HCT116 (cell line): ENCODE measurements around the gene GPC4. TPM values are rescaled to one million over a fixed set of nuclear protein-coding genes. Genes with fewer than 3 reads are reported as not detected.

Experiments
- ATAC-seq: fragments of 200-7000 bp; cut with Tn5 transposase; 2 replicates; pipeline ENCODE4 v1.9.1; 2020; ENCODE audit warnings: mild to moderate bottlenecking, moderate library complexity
- BruUV-seq: library from RNA; stranded (reverse); fragments of 400-500 nt; replicated peaks from 2 replicates; lab custom pipeline; 2021; lab: Mats Ljungman, UMichigan
- CTCF ChIA-PET: fragments of 300-600 bp; sonication (Branson Sonifier 250); formaldehyde crosslinking; loops from one replicate; lab custom pipeline; 2021; ENCODE audit warnings: antibody characterized with exemption; lab: Charles Lee
- POLR2A ChIA-PET: fragments of 300-600, 350-600 bp; sonication (Branson Sonifier 250); formaldehyde crosslinking; loops from one replicate; lab custom pipeline; 2021; ENCODE audit warnings: antibody characterized with exemption; lab: Charles Lee
- RAD21 ChIA-PET, 2 experiments: fragments of 300-600 bp; sonication (Branson Sonifier 250); formaldehyde crosslinking; loops; one replicate each; lab custom pipeline; 2023; ENCODE audit warnings: low total read pairs in 2 of 2; ENCODE audit not compliant: uncharacterized antibody in 2 of 2, unreplicated experiment in 2 of 2, low non-redundant PET in 1 of 2; lab: Charles Lee
- DNase-seq: peaks from one replicate; pipeline ENCODE4 v3.0.0-alpha.2; 2010; ENCODE audit warnings: low read depth, low spot score
- H2AFZ ChIP-seq: fragments of 200-600 bp; shearing (Covaris generic), sonication (generic); 2 replicates; pipeline ENCODE4 v1.6.1; 2017; ENCODE audit warnings: low read depth, mixed run types, mixed read lengths, antibody characterized with exemption, low read length; ENCODE audit not compliant: poor library complexity, severe bottlenecking
- H3K27ac ChIP-seq: 2 replicates; pipeline ENCODE4 v1.5.1; 2012; ENCODE audit warnings: low read depth, low read length
- H3K27me3 ChIP-seq: fragments of 200-600 bp; sonication (generic); 2 replicates; pipeline ENCODE4 v1.6.1; 2016; ENCODE audit warnings: mixed run types, low read length, mixed read lengths; ENCODE audit not compliant: insufficient read depth
- H3K36me3 ChIP-seq, 2 experiments: fragments of 200-500 bp in 1 of 2; fragments of 200-600 bp in 1 of 2; sonication (Bioruptor generic) in 1 of 2; sonication (generic) in 1 of 2; 2 replicates each; pipeline versions ENCODE4 v1.5.1 to v1.6.1; 2014 to 2016; ENCODE audit warnings: low read length in 2 of 2, inconsistent platforms in 1 of 2, mixed read lengths in 1 of 2, mixed run types in 1 of 2; ENCODE audit not compliant: insufficient read depth in 2 of 2, control insufficient read depth in 1 of 2
- H3K4me1 ChIP-seq, 2 experiments: fragments of 200-600 bp in 1 of 2; sonication (generic) in 1 of 2; 2 replicates each; pipeline versions ENCODE4 v1.5.1 to v1.6.1; 2012 to 2017; ENCODE audit warnings: low read length in 2 of 2, inconsistent platforms in 1 of 2, mild to moderate bottlenecking in 1 of 2, mixed read lengths in 1 of 2, mixed run types in 1 of 2, moderate library complexity in 1 of 2; ENCODE audit not compliant: insufficient read depth in 2 of 2, control insufficient read depth in 1 of 2
- H3K4me2 ChIP-seq: fragments of 200-600 bp; sonication (generic); 2 replicates; pipeline ENCODE4 v1.6.1; 2017; ENCODE audit warnings: mixed run types, low read length, mixed read lengths
- H3K4me3 ChIP-seq, 2 experiments: fragments of 200-600 bp in 1 of 2; sonication (generic) in 1 of 2; replicated peaks in 1 of 2; 2 replicates each; pipeline ENCODE4 v1.5.1; 2011 to 2016; ENCODE audit warnings: low read length in 2 of 2, control low read depth in 1 of 2, low read depth in 1 of 2, mild to moderate bottlenecking in 1 of 2, mixed read lengths in 1 of 2, mixed run types in 1 of 2
- H3K79me2 ChIP-seq: fragments of 200-600 bp; sonication (generic); 2 replicates; pipeline ENCODE4 v1.6.1; 2017; ENCODE audit warnings: mild to moderate bottlenecking, mixed run types, low read length, moderate library complexity, mixed read lengths; ENCODE audit not compliant: insufficient read depth
- H3K9ac ChIP-seq: fragments of 200-600 bp; sonication (generic); 2 replicates; pipeline ENCODE4 v1.6.1; 2016; ENCODE audit warnings: low read length, mixed read lengths
- H3K9me2 ChIP-seq: fragments of 200-600 bp; sonication (generic), shearing (Covaris generic); 2 replicates; pipeline ENCODE4 v1.6.1; 2017; ENCODE audit warnings: mixed run types, mild to moderate bottlenecking, moderate library complexity; ENCODE audit not compliant: insufficient read depth
- H3K9me3 ChIP-seq, 2 experiments: fragments of 200-500 bp in 1 of 2; fragments of 200-600 bp in 1 of 2; sonication (Bioruptor generic) in 1 of 2; sonication (generic) in 1 of 2; 2 replicates each; pipeline ENCODE4 v1.6.1; 2014 to 2017; ENCODE audit warnings: low read length in 2 of 2, mixed read lengths in 2 of 2, inconsistent platforms in 1 of 2, low read depth in 1 of 2, mild to moderate bottlenecking in 1 of 2, mixed run types in 1 of 2, moderate library complexity in 1 of 2; ENCODE audit not compliant: control insufficient read depth in 1 of 2, insufficient read depth in 1 of 2
- H4K20me1 ChIP-seq: fragments of 200-600 bp; sonication (generic), shearing (Covaris generic); 2 replicates; pipeline ENCODE4 v1.6.1; 2017; ENCODE audit warnings: mixed run types, mild to moderate bottlenecking, moderate library complexity; ENCODE audit not compliant: insufficient read depth
- CBX3 ChIP-seq: IDR thresholded peaks from 2 replicates; pipeline ENCODE4 v1.6.1; 2012; ENCODE audit warnings: low read depth
- EGR1 ChIP-seq: IDR thresholded peaks from 2 replicates; pipeline ENCODE4 v1.6.1; 2012; ENCODE audit warnings: low read depth
- EZH2 ChIP-seq: fragments of 200-600 bp; sonication (generic); IDR thresholded peaks from 2 replicates; pipeline ENCODE4 v1.6.1; 2017; ENCODE audit warnings: antibody characterized with exemption, mixed run types
- EZH2phosphoT487 ChIP-seq: fragments of 200-600 bp; IDR thresholded peaks from 2 replicates; pipeline ENCODE4 v1.6.1; 2018; ENCODE audit warnings: antibody characterized with exemption, borderline replicate concordance
- FOSL1 ChIP-seq: IDR thresholded peaks from 2 replicates; pipeline ENCODE4 v1.6.1; 2012; ENCODE audit warnings: low read depth
- POLR2AphosphoS5 ChIP-seq: IDR thresholded peaks from 2 replicates; pipeline ENCODE4 v1.6.1; 2011; ENCODE audit warnings: mild to moderate bottlenecking, low read depth, low read length, moderate library complexity
- RAD21 ChIP-seq: IDR thresholded peaks from 2 replicates; pipeline ENCODE4 v1.6.1; 2012; ENCODE audit warnings: low read depth, mild to moderate bottlenecking
- SIN3A ChIP-seq: IDR thresholded peaks from 2 replicates; pipeline ENCODE4 v1.6.1; 2012; ENCODE audit warnings: low read depth
- SP1 ChIP-seq: IDR thresholded peaks from 2 replicates; pipeline ENCODE4 v1.6.1; 2012; ENCODE audit warnings: low read depth
- SRF ChIP-seq: IDR thresholded peaks from 2 replicates; pipeline ENCODE4 v1.6.1; 2012; ENCODE audit warnings: low read depth
- YY1 ChIP-seq: IDR thresholded peaks from 2 replicates; pipeline ENCODE4 v1.6.1; 2011; ENCODE audit warnings: low read length, low read depth, moderate library complexity, mild to moderate bottlenecking; ENCODE audit not compliant: insufficient replicate concordance; ENCODE audit errors: extremely low read depth
- ZNF274 ChIP-seq: fragments of 200-500 bp; sonication (Bioruptor generic); IDR thresholded peaks from 2 replicates; pipeline ENCODE4 v1.6.1; 2014; ENCODE audit warnings: mild to moderate bottlenecking, low read depth, low read length, inconsistent platforms
- intact Hi-C: fragments of 100-400 bp; cut with micrococcal nuclease; formaldehyde crosslinking; loops from 2 replicates; pipeline ENCODE4 v1.10.0; 2022
- total RNA-seq: library from RNA; stranded (reverse); gene quantifications from one replicate; pipeline ENCODE4 v1.2.1, GENCODE V29; 2021; ENCODE audit not compliant: unreplicated experiment
- TF ChIP-seq, protein P1 (sequence below): IDR thresholded peaks from 2 replicates; pipeline ENCODE4 v1.6.1; 2012; ENCODE audit warnings: low read depth

Gene GPC4
- total RNA-seq, 1 experiment from 2014 or later: 9.7 TPM

DNA sequence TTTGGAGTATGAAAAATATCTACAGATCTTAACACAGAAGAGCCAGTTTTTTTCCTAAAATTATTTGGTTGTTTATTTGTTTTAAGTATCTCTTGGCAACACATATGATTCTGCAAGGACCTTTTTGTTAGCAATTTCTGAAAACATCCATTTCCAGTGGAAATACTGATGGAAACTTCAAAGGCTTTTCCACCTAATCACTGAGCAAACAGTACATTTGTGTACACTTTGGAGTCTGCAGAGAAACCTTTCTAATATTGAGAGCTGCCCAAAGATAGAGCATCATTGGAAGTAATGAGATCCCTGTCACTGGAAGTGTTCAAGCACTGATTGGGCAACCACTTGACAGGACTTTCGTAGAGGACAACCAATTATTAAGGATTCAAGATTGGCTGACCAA is 127.4 kb downstream of the GPC4 start:
- no peak for DNase-seq
- ATAC-seq: no peak
- Histone ChIP-seq H3K4me1 (no peaks in the 10 kb centered on the region), H3K36me3 (no peaks in the 10 kb centered on the region), H3K27me3 (no peaks in the 10 kb centered on the region), H3K27ac (no peak overlapping the region), H2AFZ (no peak overlapping the region), H3K4me2 (no peak overlapping the region), H4K20me1 (no peaks in the 10 kb centered on the region), H3K79me2 (no peaks in the 10 kb centered on the region), H3K9me3 (no peaks in the 10 kb centered on the region), H3K9me2 (no peaks in the 10 kb centered on the region), H3K4me3 (no peak overlapping the region), H3K9ac (no peak overlapping the region)
- no peak for TF ChIP-seq RAD21
- TF ChIP-seq YY1: no peak
- TF ChIP-seq, protein P1, sequence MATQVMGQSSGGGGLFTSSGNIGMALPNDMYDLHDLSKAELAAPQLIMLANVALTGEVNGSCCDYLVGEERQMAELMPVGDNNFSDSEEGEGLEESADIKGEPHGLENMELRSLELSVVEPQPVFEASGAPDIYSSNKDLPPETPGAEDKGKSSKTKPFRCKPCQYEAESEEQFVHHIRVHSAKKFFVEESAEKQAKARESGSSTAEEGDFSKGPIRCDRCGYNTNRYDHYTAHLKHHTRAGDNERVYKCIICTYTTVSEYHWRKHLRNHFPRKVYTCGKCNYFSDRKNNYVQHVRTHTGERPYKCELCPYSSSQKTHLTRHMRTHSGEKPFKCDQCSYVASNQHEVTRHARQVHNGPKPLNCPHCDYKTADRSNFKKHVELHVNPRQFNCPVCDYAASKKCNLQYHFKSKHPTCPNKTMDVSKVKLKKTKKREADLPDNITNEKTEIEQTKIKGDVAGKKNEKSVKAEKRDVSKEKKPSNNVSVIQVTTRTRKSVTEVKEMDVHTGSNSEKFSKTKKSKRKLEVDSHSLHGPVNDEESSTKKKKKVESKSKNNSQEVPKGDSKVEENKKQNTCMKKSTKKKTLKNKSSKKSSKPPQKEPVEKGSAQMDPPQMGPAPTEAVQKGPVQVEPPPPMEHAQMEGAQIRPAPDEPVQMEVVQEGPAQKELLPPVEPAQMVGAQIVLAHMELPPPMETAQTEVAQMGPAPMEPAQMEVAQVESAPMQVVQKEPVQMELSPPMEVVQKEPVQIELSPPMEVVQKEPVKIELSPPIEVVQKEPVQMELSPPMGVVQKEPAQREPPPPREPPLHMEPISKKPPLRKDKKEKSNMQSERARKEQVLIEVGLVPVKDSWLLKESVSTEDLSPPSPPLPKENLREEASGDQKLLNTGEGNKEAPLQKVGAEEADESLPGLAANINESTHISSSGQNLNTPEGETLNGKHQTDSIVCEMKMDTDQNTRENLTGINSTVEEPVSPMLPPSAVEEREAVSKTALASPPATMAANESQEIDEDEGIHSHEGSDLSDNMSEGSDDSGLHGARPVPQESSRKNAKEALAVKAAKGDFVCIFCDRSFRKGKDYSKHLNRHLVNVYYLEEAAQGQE: no peak
- no peak for TF ChIP-seq EZH2phosphoT487
- TF ChIP-seq FOSL1: no peak
- no peak for TF ChIP-seq EGR1
- no peak for TF ChIP-seq CBX3
- TF ChIP-seq SP1: no peak
- no peak for TF ChIP-seq SIN3A
- TF ChIP-seq POLR2AphosphoS5: no peak
- TF ChIP-seq EZH2: no peak
- no peak for TF ChIP-seq ZNF274
- TF ChIP-seq SRF: no peak
- RAD21 ChIA-PET: no interaction called here
- POLR2A ChIA-PET: no interaction called here
- BruUV-seq: no TSS peak
- intact Hi-C loops: no loop called here
- CTCF ChIA-PET: no interaction called here
